Mesothelial cell of epicardium (in vitro differentiated cells): ENCODE results near the gene SLC12A7. TPM values are rescaled to one million over a fixed set of nuclear protein-coding genes. Genes with fewer than 3 reads are reported as not detected.

Experiments used
- microRNA-seq: library from miRNA; unstranded; fragments of <30 nt; microRNA quantifications from one replicate; pipeline ENCODE4 v1.2.0, GENCODE V29; 2021; ENCODE audit warnings: inconsistent platforms, mixed read lengths
- total RNA-seq: library from RNA; stranded (reverse); gene quantifications from 3 replicates; pipeline ENCODE4 v1.2.1, GENCODE V29; 2021

SLC12A7 gene
- total RNA-seq, 1 donor from 2014 or later = 34.9 TPM

Small RNA genes within 50 kb of the gene (microRNA-seq; reads per million reads assigned to microRNA genes)
- gene MIR4635 = not detected

Other genes starting within 250 kb of the SLC12A7 start
- 58.9 to 60.5 TPM (median 59.3 TPM) in 3 replicates for gene BRD9, start 219.3 kb downstream of the SLC12A7 start, total RNA-seq
- gene TRIP13, start 219.2 kb downstream of the SLC12A7 start, total RNA-seq = 9.8 to 10.5 TPM (median 9.9 TPM) in 3 replicates
- gene NKD2, start 103.3 kb downstream of the SLC12A7 start, total RNA-seq = 52.8 to 65.1 TPM (median 63.4 TPM) in 3 replicates
- gene SLC6A19, start 89.5 kb upstream of the SLC12A7 start, total RNA-seq = not detected in 3 replicates
- gene SLC6A18, start 113.3 kb upstream of the SLC12A7 start, total RNA-seq = not detected in 3 replicates
- gene TERT, start 183.0 kb upstream of the SLC12A7 start, total RNA-seq = 0.16 to 0.33 TPM (median 0.20 TPM) in 3 replicates
- gene CLPTM1L, start 233.0 kb upstream of the SLC12A7 start, total RNA-seq = 79.3 to 83.9 TPM (median 83.7 TPM) in 3 replicates